MCF 10A (cell line): ENCODE data around the gene PAIP2B. TPM values are rescaled to one million over a fixed set of nuclear protein-coding genes. Genes with fewer than 3 reads are reported as not detected.

Experiments used
- BruUV-seq: library from RNA; stranded (reverse); fragments of 400-500 nt; replicated peaks from 2 replicates; lab custom pipeline; 2021; lab: Mats Ljungman, UMichigan
- CTCF ChIA-PET: fragments of 300-600 bp; sonication (Branson Sonifier 250); formaldehyde crosslinking; extraction: SDS; loops from one replicate; lab custom pipeline; 2021; ENCODE audit warnings: antibody characterized with exemption, inconsistent platforms; lab: Yijun Ruan, JAX
- POLR2A ChIA-PET: fragments of 300-600, 350-650 bp; sonication (Branson Sonifier 250); formaldehyde crosslinking; extraction: SDS; loops from one replicate; lab custom pipeline; 2020; ENCODE audit warnings: antibody characterized with exemption, inconsistent platforms; lab: Yijun Ruan, JAX
- DNase-seq: peaks from one replicate; pipeline ENCODE4 v3.0.0-alpha.2; 2018; ENCODE audit not compliant: unreplicated experiment
- H3K27ac Mint-ChIP-seq: one replicate; pipeline ENCODE4 v1.8.0; 2022; ENCODE audit warnings: mild to moderate bottlenecking, low read depth, mixed read lengths; ENCODE audit not compliant: unreplicated experiment
- H3K27me3 Mint-ChIP-seq: one replicate; pipeline ENCODE4 v1.8.0; 2022; ENCODE audit warnings: mixed read lengths; ENCODE audit not compliant: insufficient read depth, unreplicated experiment
- H3K36me3 Mint-ChIP-seq: one replicate; pipeline ENCODE4 v1.8.0; 2022; ENCODE audit warnings: mild to moderate bottlenecking, moderate library complexity, mixed read lengths; ENCODE audit not compliant: insufficient read depth, unreplicated experiment
- H3K4me1 Mint-ChIP-seq: one replicate; pipeline ENCODE4 v1.8.0; 2022; ENCODE audit warnings: mixed read lengths; ENCODE audit not compliant: insufficient read depth, unreplicated experiment
- H3K4me3 Mint-ChIP-seq: one replicate; pipeline ENCODE4 v1.8.0; 2022; ENCODE audit warnings: mild to moderate bottlenecking, moderate library complexity, mixed read lengths; ENCODE audit not compliant: unreplicated experiment
- H3K9me3 Mint-ChIP-seq: one replicate; pipeline ENCODE4 v1.8.0; 2022; ENCODE audit warnings: mixed read lengths; ENCODE audit not compliant: unreplicated experiment
- intact Hi-C: fragments of 100-400 bp; cut with micrococcal nuclease; formaldehyde crosslinking; loops from 2 replicates; pipeline ENCODE4 v1.14.1; 2022
- total RNA-seq: library from RNA; stranded (reverse); gene quantifications from 2 replicates; pipeline ENCODE4 v1.2.3, GENCODE V29; 2022
- TF ChIP-seq, protein P1 (sequence below): fragments of 200-600 bp; IDR thresholded peaks from one replicate; pipeline ENCODE4 v1.8.0; 2022; ENCODE audit warnings: antibody characterized with exemption, mild to moderate bottlenecking; ENCODE audit not compliant: unreplicated experiment

Gene PAIP2B
- total RNA-seq, 1 experiment from 2014 or later: 1.4 TPM

DNA sequence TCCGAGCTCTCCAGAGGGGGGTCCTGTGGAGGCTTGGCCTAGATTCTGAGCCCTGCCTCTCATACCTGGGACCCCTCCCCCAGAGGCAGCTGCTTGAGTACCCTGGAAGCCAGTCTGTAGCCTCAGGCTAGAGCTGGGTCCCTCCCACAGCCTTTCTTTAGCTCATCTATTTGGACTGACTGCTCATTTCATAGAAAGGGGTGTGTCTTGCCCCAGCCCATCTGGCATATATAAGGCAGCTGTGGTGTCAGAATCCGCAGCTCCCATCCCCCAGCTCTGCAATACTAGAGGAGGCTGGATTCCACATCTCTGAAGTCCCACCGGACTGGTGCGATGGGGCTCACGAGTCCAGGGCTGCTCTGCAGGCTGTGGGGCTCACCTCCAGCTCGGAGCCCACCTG, 70.3 kb downstream of the PAIP2B start:
- peaks cover 5% of the 10 kb centered on the region for H3K36me3 Mint-ChIP-seq
- intact Hi-C loops: loop anchor here (5.0 kb wide), 1 partner anchor 121 kb away; no protein-coding TSS in a partner anchor
- BruUV-seq: no TSS peak
- POLR2A ChIA-PET: interaction anchor here (0.6 to 1.4 kb wide), 3 partner anchors 25 to 120 kb away, joined by 3 to 5 read pairs (median 4); partner anchors contain the start of gene MPHOSPH10
- no peaks in the 10 kb centered on the region for H3K27me3 Mint-ChIP-seq
- DNase-seq: no peak
- H3K9me3 Mint-ChIP-seq: no peaks in the 10 kb centered on the region
- CTCF ChIA-PET: interaction anchor here (0.6 to 2.3 kb wide), 24 partner anchors 8 to 966 kb away, joined by 3 to 20 read pairs (median 4); partner anchors contain the start of genes C2orf42 and ZNF638
- no peak overlapping the region for H3K4me3 Mint-ChIP-seq
- H3K4me1 Mint-ChIP-seq: peaks cover 16% of the 10 kb centered on the region
- TF ChIP-seq, protein P1, sequence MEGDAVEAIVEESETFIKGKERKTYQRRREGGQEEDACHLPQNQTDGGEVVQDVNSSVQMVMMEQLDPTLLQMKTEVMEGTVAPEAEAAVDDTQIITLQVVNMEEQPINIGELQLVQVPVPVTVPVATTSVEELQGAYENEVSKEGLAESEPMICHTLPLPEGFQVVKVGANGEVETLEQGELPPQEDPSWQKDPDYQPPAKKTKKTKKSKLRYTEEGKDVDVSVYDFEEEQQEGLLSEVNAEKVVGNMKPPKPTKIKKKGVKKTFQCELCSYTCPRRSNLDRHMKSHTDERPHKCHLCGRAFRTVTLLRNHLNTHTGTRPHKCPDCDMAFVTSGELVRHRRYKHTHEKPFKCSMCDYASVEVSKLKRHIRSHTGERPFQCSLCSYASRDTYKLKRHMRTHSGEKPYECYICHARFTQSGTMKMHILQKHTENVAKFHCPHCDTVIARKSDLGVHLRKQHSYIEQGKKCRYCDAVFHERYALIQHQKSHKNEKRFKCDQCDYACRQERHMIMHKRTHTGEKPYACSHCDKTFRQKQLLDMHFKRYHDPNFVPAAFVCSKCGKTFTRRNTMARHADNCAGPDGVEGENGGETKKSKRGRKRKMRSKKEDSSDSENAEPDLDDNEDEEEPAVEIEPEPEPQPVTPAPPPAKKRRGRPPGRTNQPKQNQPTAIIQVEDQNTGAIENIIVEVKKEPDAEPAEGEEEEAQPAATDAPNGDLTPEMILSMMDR: no peak
- H3K27ac Mint-ChIP-seq: no peak overlapping the region

DNA sequence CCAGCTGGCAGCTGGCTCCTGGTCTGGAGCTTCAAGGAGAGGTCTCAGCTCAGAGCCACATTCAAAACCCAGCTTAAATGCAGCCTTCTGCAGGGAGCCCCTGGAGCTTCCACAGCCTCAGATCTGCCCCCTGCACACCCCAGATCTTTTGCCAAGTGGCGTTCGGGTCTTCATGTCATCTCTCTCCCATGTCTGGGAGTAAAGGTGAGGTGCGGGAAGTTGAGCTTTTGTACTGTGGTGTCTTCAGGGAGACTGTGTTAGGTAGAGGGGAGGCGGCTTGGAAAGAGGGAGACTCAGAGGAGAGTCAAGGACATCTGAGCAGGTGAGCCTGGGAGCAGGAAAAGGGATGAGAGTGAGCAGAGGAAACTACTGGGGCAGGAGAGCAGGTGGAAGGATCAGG, 71.1 kb downstream of the PAIP2B start:
- H3K9me3 Mint-ChIP-seq: no peaks in the 10 kb centered on the region
- ChIA-PET POLR2A (interaction anchor here (0.6 kb wide), 1 partner anchor 38 kb away, joined by 3 read pairs; no protein-coding TSS in a partner anchor), CTCF (interaction anchor here (0.5 to 2.3 kb wide), 9 partner anchors 11 to 295 kb away, joined by 3 to 14 read pairs (median 5); partner anchors contain the start of gene ZNF638)
- no peak overlapping the region for H3K4me3 Mint-ChIP-seq
- intact Hi-C loops: loop anchor here (1.0 to 5.0 kb wide), 3 partner anchors 56 to 133 kb away; no protein-coding TSS in a partner anchor
- H3K36me3 Mint-ChIP-seq: peaks cover 7% of the 10 kb centered on the region
- H3K4me1 Mint-ChIP-seq: peaks cover 16% of the 10 kb centered on the region
- no peak for DNase-seq
- BruUV-seq: no TSS peak
- no peak overlapping the region for H3K27ac Mint-ChIP-seq
- TF ChIP-seq, protein P1: no peak
- no peaks in the 10 kb centered on the region for H3K27me3 Mint-ChIP-seq

DNA sequence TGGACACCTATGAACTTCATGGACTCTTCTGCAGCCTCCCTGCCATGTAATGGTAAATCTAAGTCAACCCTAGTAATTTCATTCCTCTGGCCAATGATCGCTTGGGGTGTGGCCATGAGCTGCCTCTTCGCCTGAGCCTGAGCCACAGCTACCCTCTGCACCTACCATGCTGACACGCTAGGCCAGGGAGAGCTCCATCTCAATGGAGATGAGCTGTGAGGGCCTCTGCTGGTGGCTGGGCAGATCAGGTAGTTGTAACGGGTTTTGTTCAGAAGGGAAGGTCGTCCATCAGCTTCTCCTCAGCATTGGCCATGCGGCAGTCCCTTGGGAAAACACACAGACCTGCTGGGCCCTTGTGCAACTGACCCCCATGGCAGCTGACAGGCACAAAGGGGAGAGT, 72.1 kb downstream of the PAIP2B start:
- Mint-ChIP-seq H3K27ac (no peak overlapping the region), H3K36me3 (peaks cover 16% of the 10 kb centered on the region), H3K9me3 (no peaks in the 10 kb centered on the region), H3K4me3 (no peak overlapping the region), H3K4me1 (peaks cover 12% of the 10 kb centered on the region), H3K27me3 (no peaks in the 10 kb centered on the region)
- TF ChIP-seq, protein P1: peak; percentile 29
- no TSS peak for BruUV-seq
- ChIA-PET CTCF (interaction anchor here (0.6 to 2.0 kb wide), 6 partner anchors 12 to 319 kb away, joined by 3 to 5 read pairs (median 4); no protein-coding TSS in a partner anchor), POLR2A (interaction anchor here (0.6 kb wide), 1 partner anchor 73 kb away, joined by 3 read pairs; no protein-coding TSS in a partner anchor)
- intact Hi-C loops: loop anchor here (1.0 to 5.0 kb wide), 3 partner anchors 54 to 131 kb away; no protein-coding TSS in a partner anchor
- DNase-seq: peak; percentile 56

DNA sequence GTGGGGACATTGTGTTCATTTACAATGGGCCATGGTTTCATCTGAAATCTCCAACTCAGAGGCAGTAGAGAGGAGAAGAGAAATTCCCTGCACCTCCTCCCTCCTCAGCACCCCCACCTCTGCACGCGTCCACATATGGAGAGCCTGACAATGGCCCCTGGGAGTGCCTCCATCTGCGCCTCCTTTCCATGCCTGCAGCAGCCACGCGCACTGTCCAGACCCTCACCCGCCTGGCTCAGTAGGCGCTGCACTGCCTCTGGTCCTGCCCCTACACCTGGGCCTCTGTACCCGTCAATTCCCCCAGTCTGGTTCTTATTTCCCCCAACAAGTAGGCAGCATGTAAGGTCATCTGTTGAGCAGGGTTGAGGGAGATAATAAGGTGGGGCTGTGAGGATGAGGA, 72.6 kb downstream of the PAIP2B start:
- no peak overlapping the region for H3K4me3 Mint-ChIP-seq
- POLR2A ChIA-PET: interaction anchor here (0.6 kb wide), 1 partner anchor 74 kb away, joined by 3 read pairs; no protein-coding TSS in a partner anchor
- CTCF ChIA-PET: interaction anchor here (0.6 to 1.4 kb wide), 5 partner anchors 11 to 356 kb away, joined by 3 to 5 read pairs (median 3); no protein-coding TSS in a partner anchor
- intact Hi-C loops: no loop called here
- no TSS peak for BruUV-seq
- no peaks in the 10 kb centered on the region for H3K9me3 Mint-ChIP-seq
- H3K4me1 Mint-ChIP-seq: peaks cover 9% of the 10 kb centered on the region
- no peak overlapping the region for H3K27ac Mint-ChIP-seq
- TF ChIP-seq, protein P1: no peak
- no peaks in the 10 kb centered on the region for H3K27me3 Mint-ChIP-seq
- DNase-seq: no peak
- peaks cover 17% of the 10 kb centered on the region for H3K36me3 Mint-ChIP-seq
